Raji (cell line): Measurements from ENCODE around the gene SH3BGRL3.
A peak's percentile ranks its signal among the peaks of the same experiment; 100 is the strongest.

Experiments used
- POLR2A ChIP-seq: IDR thresholded peaks from 2 replicates; pipeline ENCODE4 v1.6.1; 2011; ENCODE audit warnings: low read depth, low read length, control low read depth; ENCODE audit not compliant: insufficient read depth

Gene SH3BGRL3

DNA sequence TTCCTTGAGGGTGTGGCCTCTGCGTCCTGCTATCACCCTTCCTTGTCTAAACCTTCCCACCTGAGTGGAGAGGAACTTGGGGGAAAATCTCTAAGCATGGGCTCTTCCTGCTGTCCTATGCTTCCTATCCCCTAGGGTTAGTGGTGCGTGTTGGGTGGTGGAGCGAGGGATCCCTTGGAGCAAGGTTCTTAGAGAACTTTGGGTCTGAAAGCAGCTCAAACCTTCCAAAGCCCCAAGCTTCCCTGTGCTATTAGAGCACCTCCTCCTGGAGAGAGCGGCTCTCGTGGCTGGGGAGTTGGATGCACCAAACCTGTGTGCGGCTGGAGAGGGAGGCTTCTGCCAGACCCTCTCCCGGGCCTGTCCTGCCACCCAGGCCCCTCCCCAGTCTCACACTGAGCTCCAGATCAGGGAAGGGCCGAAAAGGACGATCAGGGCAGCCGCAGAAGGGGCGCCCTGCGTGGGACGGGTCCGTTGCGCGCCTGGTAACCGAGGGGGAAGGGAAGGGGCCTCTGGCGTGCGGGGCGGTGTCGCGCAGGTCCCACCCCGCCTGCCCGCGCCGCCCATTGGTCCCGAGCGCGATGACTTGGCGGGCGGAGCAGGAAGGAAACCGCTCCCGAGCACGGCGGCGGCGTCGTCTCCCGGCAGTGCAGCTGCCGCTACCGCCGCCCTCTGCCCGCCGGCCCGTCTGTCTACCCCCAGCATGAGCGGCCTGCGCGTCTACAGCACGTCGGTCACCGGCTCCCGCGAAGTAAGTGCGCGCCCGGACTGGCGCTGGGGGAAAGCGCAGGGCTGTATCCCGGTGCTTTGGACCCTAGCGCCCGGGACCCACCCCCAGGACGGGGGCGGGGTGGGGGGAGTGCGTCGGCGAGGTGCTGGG lies at the start of gene SH3BGRL3:
TSS of gene SH3BGRL3 (plus strand) at position 631 of the 877 bp plus-strand sequence. CDS start at position 701, 70 bp downstream.
- TF ChIP-seq POLR2A: peak; percentile 80

DNA sequence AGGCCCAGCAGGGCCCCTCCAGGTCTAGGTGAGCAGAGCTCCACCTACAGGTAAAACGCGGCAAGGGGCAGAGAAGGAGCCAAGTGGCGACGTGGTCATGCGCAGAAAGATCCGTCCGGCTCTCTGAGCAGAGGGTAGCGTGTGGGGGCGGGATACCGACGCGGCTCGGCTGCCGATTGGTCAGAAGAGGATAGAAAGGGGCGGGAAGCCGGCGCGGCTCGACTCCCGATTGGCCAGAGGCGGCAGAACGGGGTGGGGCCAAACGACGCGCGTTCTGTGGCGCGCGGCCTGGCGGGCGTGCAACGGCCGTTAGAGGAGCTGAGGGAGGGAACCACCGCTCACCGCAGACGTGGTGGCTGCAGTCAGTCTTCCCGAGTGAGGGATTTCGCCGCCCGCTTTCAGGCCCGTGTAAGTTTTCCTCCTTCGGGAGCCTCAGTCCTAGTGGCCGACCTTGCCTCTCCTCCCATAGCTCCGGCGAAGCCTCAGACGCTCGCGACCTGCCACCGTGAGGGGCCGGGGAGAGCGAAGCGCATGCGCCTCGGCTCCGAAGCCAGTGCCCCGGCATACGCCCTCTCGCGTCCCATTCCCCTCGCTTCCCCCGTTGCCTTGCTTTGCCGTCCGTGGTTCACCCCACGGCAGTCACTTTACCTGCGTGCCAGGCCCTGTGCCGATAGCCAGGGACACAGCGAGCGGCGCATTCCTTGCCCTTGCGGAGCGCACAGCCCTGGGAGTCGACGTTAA lies 45.8 kb upstream of the SH3BGRL3 start, which contains the start of gene CEP85:
TSS of gene CEP85 (plus strand) at position 298 of the 741 bp plus-strand sequence. CDS start 5,584 bp downstream, outside the sequence.
- peak; percentile 100 for TF ChIP-seq POLR2A

DNA sequence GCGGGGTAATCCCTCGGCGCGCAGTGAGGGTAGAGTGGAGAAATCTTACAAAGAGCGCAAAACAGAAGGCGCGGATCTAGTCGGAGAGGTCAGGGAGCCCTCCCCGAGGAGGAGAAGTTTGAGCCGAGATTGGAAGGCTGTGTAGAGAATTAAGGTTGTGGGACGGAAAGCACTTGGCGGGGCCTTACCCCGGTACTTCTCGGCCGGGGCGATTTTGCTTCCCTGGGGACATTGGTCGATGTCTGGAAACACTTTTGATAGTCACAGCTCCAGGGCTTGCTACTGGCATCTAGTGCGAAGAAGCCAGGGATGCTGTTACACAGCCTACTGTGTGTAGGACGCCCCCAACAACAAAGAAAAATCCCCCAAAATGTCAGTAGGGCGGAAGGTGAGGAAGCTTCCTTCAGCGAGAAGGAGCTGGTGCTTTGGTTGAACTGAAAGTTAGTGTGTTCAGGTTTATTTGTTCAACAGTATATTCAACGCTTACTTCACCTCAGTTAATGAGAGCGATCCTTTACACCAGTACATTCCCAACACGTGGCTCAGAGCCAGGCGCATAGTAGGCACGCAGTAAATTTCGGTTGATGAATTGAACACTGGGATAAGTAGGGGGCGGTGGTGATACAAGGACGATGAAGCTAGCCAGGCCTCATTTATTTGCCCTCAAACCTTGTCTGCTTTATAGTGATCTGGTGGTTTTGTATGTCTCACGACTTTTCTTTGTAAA lies 45.1 kb upstream of the SH3BGRL3 start:
- no peak for TF ChIP-seq POLR2A

DNA sequence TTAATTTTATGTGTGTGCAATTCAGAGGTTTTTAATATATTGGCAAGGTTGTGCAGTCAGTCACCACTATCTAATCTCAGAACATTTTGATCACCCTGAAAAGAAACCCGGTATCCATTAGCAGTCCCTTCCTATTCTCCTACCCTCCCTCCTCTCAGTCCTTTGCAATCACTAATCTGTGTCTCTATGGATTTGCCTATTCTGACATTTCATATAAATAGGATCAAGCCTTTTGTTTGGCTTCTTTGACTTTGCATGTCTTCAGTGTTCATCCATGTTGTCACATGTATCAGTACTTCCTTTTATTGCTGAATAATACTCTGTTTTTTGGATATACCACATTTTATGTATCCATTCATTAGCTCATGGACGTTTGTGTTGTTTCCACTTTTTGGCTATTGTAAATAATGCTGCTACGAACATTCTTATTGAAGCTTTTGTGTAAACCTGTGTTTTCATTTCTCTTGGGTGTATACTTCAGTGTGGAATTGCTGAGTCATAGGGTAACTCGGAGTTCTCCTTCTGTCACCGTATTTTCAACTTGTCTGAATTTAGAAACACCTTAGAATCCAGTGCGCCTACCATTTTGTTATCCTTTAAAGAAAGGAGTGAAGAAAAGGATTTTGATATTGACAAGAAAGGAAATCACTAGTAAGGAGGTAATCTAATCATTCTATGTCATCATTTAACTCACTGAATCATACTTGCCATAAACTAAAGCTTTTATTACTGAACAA lies 42.5 kb upstream of the SH3BGRL3 start:
- no peak for TF ChIP-seq POLR2A

DNA sequence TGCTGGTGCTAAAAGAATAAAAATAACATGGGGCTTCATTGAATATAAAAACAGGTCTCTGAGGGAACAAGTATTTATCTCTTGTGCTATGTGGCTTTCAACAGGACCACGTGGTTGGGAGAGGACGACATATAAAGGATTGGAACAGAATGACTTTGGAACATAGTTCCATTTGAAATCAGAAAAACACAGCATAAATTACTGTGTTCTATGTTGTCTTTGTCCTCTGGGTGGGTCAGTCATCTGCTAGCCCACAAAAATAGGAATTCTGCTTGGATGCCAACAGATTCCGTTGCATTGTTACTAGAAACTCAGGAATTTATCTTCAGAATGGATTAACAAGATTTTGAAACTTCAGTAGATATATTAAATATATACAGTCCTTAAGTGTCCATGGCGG lies 40.0 kb upstream of the SH3BGRL3 start:
- no peak for TF ChIP-seq POLR2A

DNA sequence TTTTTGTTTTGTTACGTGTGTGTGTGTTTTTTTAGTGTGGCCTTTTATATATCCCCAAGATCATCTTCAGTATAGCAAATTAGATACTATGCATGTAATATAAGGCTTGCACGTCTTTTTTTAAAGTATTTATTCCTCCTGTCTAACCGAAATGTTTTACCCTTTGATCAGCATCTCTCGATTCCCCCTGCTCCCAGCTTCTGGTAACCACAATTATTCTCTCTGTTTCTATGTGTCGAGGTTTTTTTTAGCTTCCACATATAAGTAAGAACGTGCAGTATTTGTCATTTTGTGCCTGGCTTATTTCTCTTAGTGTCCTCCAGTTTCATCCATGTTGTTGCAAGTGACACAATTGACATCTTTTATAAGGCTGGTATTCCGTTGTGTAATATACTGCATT lies 27.2 kb upstream of the SH3BGRL3 start:
- TF ChIP-seq POLR2A: no peak

DNA sequence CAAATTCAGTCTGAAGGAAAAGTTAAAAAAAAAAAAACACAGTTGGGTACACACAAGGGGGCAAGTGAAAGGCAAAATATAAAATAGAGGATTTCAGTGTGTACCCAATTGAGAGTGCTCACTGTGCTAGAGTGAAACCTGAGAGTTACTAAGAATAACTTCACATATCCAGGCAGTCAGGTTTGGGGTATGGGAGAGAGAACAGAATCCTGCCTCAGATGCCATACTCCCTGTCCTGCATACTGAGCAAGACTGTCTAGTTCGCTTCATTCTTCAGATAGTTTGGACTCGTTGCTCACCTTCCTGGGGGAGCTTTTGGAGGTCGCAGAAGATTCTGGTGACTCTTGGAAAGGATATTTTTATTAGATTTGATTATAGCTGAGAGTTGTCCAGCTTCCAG lies 25.5 kb upstream of the SH3BGRL3 start:
- no peak for TF ChIP-seq POLR2A

DNA sequence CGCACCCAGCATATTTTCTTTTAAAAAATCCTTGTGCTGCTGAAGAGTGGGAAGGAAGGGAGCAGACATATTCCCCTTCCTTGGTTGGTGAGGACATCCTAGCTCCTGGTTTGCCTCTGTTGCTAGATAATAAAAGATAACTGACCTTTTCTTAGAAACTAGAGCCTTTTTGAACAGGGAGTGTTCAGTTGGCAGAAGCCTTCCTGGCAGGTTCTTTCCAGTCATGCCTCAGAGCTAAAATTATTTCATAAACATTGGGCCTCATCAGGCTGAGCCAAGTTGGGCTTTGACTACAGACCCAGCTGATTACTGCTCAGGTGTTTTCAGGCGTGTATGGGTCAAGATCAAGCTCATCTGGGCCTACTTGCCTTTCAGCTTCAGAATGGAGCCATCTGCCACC lies 22.7 kb upstream of the SH3BGRL3 start:
- TF ChIP-seq POLR2A: no peak

DNA sequence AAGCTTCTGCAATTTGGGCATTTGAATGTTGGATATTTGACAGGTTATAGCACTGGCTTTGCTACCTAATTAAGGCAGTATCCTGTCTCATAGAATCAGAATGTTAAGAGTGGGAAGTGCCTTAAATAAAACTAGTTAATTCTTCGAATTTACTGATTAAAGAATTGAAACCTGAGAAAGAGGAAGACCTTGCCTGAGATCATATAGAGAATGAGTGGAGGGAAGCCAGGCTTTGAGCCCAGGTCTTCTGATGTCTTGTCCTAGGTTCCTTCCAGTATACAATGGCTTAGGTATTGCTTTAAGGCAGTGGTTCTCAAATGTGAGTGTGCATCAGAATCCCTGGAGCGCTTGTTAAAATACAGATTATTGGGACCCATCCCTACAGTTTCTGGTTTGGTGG lies 20.9 kb upstream of the SH3BGRL3 start:
- TF ChIP-seq POLR2A: no peak

DNA sequence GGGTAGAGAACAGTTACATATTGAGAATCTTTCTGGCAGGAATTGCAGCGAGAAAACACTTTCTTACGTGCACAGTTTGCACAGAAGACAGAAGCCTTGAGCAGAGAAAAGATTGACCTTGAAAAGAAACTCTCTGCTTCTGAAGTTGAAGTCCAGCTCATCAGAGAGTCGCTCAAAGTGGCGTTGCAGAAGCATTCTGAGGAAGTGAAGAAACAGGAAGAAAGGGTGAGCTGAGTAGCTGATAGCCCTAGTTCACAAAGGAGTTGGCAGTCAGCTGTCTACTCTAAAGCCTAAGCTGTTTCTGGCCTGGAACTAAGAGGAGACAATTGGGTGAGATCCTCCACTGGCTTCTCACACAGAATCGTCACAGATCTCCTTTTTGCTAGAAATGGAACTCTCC lies 20.3 kb upstream of the SH3BGRL3 start:
- no peak for TF ChIP-seq POLR2A

DNA sequence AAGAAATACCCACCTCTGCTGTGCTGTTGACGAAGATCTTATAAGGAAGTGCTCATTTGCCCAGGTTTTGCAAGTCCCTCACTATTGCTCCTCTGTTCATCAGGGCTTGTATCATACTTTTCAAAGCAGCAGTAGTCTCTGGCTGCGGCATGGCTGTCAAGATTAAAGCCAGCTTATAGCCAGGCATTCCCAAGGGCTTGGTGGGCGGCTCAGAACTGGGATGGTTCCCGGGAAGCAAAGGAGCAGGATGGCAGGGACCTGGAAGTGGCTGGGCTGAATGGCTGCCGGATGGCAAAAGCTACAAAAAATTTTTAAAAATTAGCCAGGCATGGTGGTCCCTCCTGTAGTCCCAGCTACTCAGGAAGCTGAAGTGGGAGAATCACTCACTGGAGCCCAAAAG lies 16.7 kb upstream of the SH3BGRL3 start:
- no peak for TF ChIP-seq POLR2A

DNA sequence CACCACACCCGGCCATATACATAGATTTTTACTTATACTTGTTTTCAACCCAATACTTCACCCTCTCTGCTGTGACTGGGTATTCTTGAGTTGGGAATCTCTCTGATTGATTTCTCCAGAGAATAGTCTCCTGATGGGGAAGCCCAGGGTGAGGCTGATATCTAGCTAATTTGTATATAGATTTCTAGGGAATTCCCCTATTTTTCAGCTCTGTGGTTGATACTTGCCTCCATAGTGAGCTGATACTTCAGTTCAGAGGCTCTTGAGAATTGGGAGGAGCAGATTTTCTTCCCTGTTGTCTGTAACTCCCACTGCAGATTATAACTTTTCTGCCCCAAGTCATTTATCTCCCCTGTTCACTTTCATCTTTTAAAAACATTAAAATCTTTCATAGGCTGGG lies 14.5 kb upstream of the SH3BGRL3 start:
- no peak for TF ChIP-seq POLR2A

DNA sequence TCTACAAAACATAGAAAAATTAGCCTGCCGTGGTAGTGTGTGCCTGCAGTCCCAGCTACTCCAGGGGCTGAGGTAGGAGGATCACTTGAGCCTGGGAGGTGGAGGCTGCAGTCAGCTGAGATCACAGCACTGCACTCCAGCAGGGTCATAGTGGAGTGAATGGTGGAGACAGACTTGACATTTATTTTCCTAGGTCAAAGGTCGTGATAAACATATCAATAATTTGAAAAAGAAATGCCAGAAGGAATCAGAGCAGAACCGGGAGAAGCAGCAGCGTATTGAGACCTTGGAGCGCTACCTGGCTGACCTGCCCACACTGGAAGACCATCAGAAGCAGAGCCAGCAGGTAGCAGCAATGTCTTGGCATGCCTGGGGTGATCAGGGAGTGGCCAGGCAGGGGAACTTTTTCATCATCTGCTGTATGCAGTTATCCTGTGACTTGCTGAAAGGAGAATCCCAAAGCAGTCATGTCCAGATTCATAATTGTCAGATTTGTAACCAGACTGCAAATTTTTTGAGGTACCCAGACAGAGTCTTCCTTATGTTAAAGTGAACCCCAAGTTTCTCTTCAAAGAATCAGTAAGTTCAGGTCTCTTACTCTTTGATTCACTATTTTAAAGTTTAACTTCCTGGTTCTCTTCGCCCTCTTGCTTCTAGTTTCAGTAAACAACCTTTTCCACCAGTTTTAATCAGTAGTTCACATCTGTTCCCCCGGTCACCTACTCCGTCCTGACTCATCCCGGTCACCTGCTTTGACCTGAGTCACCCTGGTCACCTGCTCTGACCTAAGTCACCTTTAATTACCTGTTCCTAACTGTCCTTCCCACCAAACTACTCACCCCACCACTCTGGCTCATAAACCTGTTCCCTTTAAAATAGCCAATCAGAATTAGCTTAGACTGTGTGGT lies 11.3 kb upstream of the SH3BGRL3 start:
- no peak for TF ChIP-seq POLR2A

DNA sequence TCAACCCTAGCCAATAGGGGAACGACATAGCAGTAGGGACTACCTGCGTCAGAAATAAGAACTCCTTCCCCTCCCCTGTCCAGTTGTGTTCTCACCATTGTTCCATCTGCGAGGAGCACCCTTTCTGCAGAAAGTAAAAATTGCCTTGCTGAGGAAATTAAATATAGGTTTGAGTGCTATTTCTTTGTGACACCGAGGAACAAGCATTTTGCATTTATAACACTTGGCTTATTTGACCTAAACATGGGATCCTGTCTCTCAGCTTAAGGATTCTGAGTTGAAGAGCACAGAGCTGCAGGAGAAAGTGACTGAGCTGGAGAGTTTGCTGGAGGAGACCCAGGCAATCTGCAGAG lies 10.7 kb upstream of the SH3BGRL3 start:
- TF ChIP-seq POLR2A: no peak
